Measurements from ENCODE around the gene ZDHHC14.

Gene ZDHHC14

DNA sequence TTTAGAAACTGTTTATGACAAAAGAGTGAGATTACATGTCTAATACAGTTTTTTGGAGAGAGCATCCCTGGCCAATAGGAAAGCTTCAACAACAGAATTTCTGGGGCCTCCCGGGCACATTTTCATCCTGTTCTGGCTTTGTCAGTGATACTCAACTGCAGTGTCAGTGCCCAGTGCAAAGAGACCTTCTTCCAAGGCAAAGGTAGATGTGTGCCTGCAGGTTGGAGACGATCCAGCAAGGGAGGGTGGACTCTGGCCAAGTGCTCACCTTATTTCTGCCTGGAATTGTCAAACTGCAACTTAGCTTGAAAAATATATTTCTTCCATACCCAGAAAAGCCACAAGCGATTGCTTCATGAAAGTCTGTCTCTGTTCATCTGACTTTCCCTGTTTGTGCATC is 230.4 kb downstream of the ZDHHC14 start:
- TF ChIP-seq, protein P1, sequence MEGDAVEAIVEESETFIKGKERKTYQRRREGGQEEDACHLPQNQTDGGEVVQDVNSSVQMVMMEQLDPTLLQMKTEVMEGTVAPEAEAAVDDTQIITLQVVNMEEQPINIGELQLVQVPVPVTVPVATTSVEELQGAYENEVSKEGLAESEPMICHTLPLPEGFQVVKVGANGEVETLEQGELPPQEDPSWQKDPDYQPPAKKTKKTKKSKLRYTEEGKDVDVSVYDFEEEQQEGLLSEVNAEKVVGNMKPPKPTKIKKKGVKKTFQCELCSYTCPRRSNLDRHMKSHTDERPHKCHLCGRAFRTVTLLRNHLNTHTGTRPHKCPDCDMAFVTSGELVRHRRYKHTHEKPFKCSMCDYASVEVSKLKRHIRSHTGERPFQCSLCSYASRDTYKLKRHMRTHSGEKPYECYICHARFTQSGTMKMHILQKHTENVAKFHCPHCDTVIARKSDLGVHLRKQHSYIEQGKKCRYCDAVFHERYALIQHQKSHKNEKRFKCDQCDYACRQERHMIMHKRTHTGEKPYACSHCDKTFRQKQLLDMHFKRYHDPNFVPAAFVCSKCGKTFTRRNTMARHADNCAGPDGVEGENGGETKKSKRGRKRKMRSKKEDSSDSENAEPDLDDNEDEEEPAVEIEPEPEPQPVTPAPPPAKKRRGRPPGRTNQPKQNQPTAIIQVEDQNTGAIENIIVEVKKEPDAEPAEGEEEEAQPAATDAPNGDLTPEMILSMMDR (conservative IDR thresholded peaks at IDR 0.05; ENCODE audit: low read depth, low read length): no peak
- no peak for DNase-seq (ENCODE audit: low read depth)
- no peak overlapping the region for H3K4me3 ChIP-seq (ENCODE audit: low read length)

DNA sequence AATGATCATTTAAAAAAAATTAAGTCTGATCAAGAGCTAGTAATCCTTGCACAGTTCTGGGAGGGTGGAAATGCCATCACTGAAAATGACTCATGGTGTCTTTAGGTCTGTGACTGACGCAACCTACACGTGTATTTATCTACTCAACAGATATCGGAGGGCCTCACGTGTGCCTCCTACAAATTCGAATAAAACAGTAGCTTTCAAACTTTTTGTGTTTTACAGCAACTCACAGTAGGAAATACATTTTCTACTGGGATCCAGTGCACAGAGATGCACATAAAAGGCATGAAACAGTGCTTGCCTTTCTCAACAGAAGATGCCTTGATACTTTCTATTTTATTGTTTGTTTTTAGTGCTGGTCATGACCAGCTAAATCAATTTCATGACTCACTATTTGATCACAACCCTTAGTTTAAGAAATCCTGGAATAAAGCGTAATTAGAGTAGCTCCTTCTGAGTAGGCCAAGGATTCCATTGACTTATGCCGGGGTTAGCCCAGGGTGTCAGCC is 232.1 kb downstream of the ZDHHC14 start:
- TF ChIP-seq, protein P1 (conservative IDR thresholded peaks at IDR 0.05; ENCODE audit: low read depth, low read length): no peak
- H3K4me3 ChIP-seq (ENCODE audit: low read length): no peak overlapping the region
- no peak for DNase-seq (ENCODE audit: low read depth)

DNA sequence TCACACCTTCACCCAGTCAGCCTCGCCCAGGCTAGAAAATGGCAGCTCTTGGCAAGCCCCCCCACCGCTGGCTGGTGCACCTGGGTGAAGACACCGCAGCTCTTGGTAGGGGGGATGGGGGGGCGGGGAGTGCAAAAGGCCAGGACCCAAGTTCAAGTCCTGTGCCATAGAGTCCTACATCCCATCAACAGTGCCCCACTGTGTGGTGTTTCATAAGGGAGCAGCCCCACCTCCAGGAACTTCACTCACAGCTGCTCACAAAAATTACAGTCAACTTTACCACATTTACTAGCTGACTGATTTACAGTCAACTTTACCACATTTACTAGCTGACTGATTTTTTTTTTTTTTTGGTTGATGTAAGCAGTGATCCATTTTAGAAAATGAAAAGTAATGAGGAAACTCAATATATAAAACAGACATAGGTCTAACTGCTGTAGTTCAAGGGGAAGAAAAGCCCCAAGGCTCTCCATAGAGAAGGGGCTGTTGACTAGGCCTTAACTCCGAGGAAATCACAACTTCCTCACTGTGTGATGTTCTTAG is 233.1 kb downstream of the ZDHHC14 start:
- TF ChIP-seq, protein P1 (conservative IDR thresholded peaks at IDR 0.05; ENCODE audit: low read depth, low read length): no peak
- no peak for DNase-seq (ENCODE audit: low read depth)
- no peak overlapping the region for H3K4me3 ChIP-seq (ENCODE audit: low read length)

DNA sequence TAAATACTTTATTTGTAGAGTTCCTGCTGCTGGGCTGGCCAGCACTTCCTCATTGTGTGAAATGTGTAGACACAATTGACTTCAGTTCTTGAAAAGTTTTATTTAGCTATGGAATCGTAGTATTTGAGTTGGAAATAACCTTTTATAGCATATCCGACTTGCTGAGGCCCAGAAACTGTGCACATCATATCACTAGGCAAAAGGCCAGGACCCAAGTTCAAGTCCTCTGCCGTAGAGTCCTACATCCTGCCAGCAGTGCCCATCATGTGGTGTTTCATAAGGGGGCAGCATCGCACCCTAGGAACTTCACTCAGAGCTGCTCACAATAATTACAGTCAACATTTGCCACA is 234.4 kb downstream of the ZDHHC14 start:
- no peak overlapping the region for H3K4me3 ChIP-seq (ENCODE audit: low read length)
- DNase-seq (ENCODE audit: low read depth): no peak
- TF ChIP-seq, protein P1 (conservative IDR thresholded peaks at IDR 0.05; ENCODE audit: low read depth, low read length): peak; percentile 23

DNA sequence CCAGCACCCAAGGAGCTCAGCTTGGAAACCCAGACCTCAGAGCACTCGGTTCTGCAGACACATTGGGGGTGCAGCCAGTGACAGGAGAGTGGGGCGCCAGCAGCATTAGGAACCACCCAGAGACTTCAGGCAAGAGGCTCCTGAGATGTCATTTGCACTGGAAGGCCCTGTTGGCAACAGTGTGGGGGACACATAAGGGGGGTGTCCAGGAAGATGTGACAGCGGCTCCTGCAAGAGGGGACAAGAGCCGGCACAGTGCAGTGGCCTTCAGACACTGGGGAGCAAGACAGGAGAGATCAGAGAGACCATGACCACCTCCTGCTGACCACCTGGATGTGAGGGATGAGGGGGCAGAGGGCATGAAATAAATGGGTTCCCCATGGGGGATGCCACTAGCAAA is 235.0 kb downstream of the ZDHHC14 start:
- TF ChIP-seq, protein P1 (conservative IDR thresholded peaks at IDR 0.05; ENCODE audit: low read depth, low read length): no peak
- H3K4me3 ChIP-seq (ENCODE audit: low read length): no peak overlapping the region
- DNase-seq (ENCODE audit: low read depth): no peak

DNA sequence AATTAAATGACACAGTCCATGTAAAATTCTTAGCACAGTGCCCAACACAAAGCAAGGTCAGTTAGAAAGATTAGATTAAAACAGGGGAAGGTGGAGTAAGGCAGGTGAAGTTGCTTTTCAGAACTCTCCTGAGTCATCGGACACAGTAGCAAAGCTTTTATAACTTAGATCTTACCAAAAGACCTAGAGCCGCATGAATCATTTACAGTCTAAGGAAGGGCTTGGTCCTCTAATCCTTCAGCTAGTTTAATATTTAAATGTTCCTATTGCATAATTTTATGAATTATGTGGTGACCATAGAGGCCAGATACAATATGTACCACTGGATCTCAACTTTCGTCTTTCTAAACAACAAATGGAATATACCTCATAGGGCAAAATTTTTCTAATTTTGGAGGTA is 240.0 kb downstream of the ZDHHC14 start:
- DNase-seq (ENCODE audit: low read depth): no peak
- TF ChIP-seq, protein P1 (conservative IDR thresholded peaks at IDR 0.05; ENCODE audit: low read depth, low read length): no peak
- no peak overlapping the region for H3K4me3 ChIP-seq (ENCODE audit: low read length)

DNA sequence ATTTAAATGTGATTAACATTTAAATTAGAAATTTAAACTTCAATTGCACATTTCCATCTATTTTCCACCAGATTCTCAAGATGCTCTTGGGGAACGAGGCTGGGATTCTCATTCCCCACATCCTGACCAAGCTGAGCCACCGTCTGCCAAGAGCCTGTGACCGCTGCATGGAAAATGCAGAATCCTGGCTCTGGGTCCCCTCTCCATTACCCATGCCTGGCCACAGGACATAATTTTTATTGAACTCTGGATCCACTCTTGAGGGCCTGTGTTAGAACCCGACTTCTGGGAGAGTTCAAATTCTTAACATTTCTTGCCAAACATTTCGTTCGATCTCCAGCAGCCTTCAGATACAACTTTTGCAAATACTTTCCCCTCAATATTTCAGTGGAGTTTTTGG is 240.4 kb downstream of the ZDHHC14 start:
- TF ChIP-seq, protein P1 (conservative IDR thresholded peaks at IDR 0.05; ENCODE audit: low read depth, low read length): no peak

More for the DNA sequence above, 240.4 kb downstream of the ZDHHC14 start:
- no peak for DNase-seq (ENCODE audit: low read depth)
- no peak overlapping the region for H3K4me3 ChIP-seq (ENCODE audit: low read length)

Measured in retinal pigment epithelial cell (primary cell).